NCI-H1105 treated with DMSO at 0.1 percent for 48 hours (cell line): ENCODE results near the gene GPAT3.

Source experiments
- DNase-seq: peaks from one replicate; lab custom pipeline; 2025; lab: John Stamatoyannopoulos, UW

The GPAT3 gene

GRCh38 chr4:83644677-83645659, 109.1 kb downstream of the GPAT3 start:
- DNase-seq, result peak; percentile 40

DNA sequence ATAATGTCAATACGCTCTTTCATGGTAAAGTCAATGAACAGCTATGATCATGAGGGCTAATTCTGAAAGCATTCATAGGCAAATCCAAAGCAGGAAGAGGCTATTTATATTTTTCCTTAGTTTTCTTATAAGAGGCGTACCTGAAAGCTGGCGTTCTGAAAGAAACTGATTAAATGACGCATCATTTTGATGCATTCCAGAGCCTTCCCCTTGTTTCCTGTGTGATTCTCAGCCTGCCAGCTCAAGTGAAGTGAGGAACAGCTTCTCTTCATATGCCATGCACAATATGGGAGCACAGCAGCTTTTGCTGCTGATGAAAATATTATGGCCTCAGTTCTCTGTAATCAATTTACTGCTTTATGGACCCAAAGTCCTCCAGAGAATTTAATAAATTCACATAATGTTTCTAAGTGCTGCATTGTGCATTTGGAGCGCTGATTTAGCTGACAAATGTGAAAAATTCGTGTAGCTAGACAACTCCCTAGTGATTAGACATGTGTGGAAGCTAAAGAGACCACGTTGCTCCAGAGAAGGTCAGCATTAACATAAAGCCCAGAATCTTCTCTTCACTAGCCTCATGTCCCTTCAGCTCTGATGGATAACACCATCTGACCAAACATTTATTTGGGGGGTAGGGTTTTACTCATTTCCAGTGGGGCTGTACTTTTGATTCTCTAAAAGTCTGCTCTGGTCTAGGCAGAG, 110.8 kb downstream of the GPAT3 start:
- no peak for DNase-seq

DNA sequence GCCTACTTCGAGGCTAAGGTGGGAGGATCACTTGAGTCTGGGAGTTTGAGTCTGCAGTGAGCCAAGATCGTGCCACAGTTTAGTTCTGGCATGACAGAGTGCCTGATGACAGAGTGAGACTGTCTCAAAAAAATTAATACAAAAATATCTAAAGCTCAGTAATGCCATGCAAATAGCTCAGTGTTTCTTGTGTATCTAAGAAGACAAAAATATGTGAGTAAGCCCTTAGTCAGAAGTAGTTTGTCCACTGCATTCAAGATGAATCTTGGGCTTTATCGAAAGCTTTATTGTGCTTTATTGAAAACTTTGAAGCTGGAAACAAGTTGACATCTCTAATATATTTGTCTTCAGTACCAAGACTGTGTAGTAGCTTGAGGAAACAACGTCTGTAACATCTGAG, 115.9 kb downstream of the GPAT3 start:
- DNase-seq, result no peak
